WI38 (cell line): ENCODE data around the gene CPEB1.
"Not testable (repeated sequence)": the region's sequence is repeated elsewhere in the genome, so short reads cannot be mapped to it uniquely, and the experiment has no call there.

Experiments used
- H3K4me3 ChIP-seq: 2 replicates; pipeline ENCODE4 v1.5.1; 2011; ENCODE audit warnings: low read depth, mild to moderate bottlenecking, control low read depth, low read length

The CPEB1 gene

DNA sequence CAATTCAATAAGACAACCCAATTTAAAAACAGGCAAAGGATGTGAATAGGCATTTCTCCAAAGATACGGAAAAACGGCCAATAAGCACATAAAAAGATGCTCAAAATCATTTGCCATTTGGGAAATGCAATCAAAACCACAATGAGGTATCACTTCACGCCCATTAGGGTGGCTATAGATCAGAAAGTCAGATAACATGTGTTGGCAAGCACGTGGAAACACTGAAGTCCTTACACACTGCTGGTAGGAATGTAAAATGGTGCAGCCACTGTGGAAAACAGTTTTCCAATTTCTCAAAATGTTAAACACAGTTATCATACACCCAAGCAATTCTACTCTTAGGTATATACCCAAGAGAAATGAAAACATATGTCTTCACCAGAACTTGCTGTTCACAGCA, 146.4 kb downstream of the CPEB1 start:
- H3K4me3 ChIP-seq, result not testable (repeated sequence)

DNA sequence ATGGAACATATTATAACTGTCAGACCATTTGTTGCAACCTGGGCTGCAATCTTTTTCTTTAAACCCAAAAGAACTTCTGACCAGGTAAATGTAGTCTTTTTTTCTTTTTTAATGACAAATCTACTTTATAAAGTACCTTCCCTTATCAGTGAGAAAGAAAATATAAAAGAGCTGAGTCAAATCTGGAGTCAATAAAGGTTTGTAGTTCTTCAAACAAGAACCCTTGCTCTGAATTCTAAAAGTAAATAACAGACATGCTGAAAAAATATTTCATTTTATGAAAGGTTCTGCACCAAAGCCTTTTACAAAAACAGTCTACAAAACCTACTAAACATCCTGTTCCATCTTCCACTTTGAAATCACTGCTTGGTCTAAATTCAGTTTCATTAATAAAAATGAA, 149.2 kb downstream of the CPEB1 start:
- not testable (repeated sequence) for H3K4me3 ChIP-seq
